Muscle layer of duodenum (tissue), 2 donors: ENCODE measurements around the gene GPAT3.

Experiments used
- H3K27ac ChIP-seq: one replicate; pipeline ENCODE4 v1.7.0; 2013; ENCODE audit warnings: mild to moderate bottlenecking, low read length
- H3K27me3 ChIP-seq: one replicate; pipeline ENCODE4 v1.7.0; 2013; ENCODE audit warnings: low read depth, mild to moderate bottlenecking, control low read depth, low read length
- H3K36me3 ChIP-seq, 2 donors: one replicate each; pipeline ENCODE4 v1.7.0; 2013; ENCODE audit warnings: low read length in 2 of 2, control low read depth in 1 of 2, mild to moderate bottlenecking in 1 of 2; ENCODE audit not compliant: insufficient read depth in 2 of 2, control insufficient read depth in 1 of 2
- H3K4me1 ChIP-seq, 2 donors: one replicate each; pipeline ENCODE4 v1.7.0; 2013; ENCODE audit warnings: low read length in 2 of 2, mild to moderate bottlenecking in 2 of 2, control low read depth in 1 of 2, moderate library complexity in 1 of 2; ENCODE audit not compliant: insufficient read depth in 2 of 2, control insufficient read depth in 1 of 2
- H3K4me3 ChIP-seq, 2 donors: one replicate each; pipeline ENCODE4 v1.7.0; 2013; ENCODE audit warnings: low read length in 2 of 2, low read depth in 1 of 2, mild to moderate bottlenecking in 1 of 2
- H3K9me3 ChIP-seq, 2 donors: one replicate each; pipeline ENCODE4 v1.7.0; 2013; ENCODE audit warnings: low read length in 2 of 2, control low read depth in 1 of 2, mild to moderate bottlenecking in 1 of 2; ENCODE audit not compliant: control insufficient read depth in 1 of 2
- donor health status: healthy.

The GPAT3 gene

DNA sequence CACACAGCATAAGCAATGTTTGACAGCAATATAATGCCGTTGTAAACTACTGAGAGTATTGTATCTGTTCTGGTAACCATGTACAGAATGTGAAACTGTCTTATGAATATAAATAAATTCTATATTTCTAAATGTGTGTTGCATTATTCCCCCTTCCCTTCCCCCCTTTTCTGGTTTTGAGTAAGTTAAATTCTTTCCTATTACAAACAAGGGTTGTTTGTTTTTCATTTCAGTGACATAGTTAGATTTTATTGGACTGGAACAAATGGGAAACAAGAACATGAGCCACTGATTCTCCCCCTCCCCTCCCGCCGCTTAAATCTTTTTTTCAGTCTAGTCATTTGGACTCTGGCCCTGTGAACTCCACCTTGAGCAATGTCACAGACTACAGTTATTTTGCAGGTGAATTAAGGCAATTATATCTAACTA, 69.8 kb downstream of the GPAT3 start:
- Histone ChIP-seq H3K9me3 (no peaks in the 10 kb centered on the region), H3K4me1 (no peaks in the 10 kb centered on the region), H3K27me3 (no peaks in the 10 kb centered on the region), H3K27ac (no peak overlapping the region), H3K36me3 (no peaks in the 10 kb centered on the region), H3K4me3 (no peak overlapping the region)

DNA sequence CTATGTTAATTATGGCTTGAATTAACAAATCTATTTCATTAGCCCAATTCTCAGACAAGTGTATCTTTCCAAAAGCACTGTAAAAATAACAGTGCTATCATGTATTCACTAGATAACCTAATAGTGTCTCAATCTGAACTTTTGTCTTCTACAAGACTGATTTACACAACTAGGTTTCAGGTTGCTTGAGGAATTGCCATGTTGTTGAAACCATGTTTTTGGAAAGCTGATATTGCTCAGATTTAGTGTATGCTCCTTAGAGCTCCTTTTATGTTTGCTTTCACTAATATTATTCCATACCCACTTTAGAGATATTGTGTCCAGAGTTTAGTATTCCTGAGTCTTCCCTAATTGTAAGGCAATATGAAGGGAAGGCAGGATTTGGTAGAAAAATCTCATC, 70.6 kb downstream of the GPAT3 start:
- Histone ChIP-seq H3K27me3 (no peaks in the 10 kb centered on the region), H3K9me3 (no peaks in the 10 kb centered on the region), H3K4me3 (no peak overlapping the region), H3K36me3 (no peaks in the 10 kb centered on the region), H3K27ac (no peak overlapping the region), H3K4me1 (no peaks in the 10 kb centered on the region)

DNA sequence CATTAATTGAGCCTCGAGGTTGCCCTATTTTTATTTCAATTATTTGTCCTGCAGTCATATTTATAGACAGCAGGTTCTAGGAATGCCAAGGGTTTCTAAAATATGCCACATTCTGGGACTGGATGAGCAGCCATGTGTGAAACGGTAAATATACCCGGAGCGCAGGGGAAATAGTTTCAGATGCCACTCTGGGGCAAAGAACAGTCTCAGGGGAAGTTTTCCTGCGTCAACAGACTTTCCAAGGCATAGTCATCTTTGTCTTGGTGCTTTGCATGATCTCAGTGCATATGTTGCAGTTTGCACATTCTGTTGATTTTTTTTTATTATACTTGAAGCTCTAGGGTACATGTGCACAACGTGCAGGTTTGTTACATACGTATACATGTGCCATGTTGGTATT, 71.0 kb downstream of the GPAT3 start:
- Histone ChIP-seq H3K9me3 (no peaks in the 10 kb centered on the region), H3K36me3 (no peaks in the 10 kb centered on the region), H3K4me3 (no peak overlapping the region), H3K27me3 (no peaks in the 10 kb centered on the region), H3K4me1 (no peaks in the 10 kb centered on the region), H3K27ac (no peak overlapping the region)

DNA sequence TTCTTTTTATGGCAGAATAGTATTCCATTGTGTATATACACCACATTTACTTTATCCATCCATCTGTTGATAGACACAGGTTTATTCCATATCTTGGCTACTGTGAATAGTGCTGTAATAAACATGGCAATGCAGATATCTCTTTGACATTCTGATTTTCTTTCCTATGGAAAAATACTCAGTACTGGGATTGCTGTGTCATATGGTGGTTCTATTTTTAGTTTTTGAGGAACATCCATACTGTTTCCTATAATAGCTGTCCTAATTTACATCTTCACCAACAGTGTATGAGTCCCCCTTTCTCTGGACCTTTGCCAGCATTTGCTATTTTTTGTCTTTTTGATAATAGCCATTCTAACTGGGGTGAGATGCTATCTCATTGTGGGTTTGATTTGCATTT, 73.5 kb downstream of the GPAT3 start:
- Histone ChIP-seq H3K27ac (no peak overlapping the region), H3K27me3 (no peaks in the 10 kb centered on the region), H3K4me1 (no peaks in the 10 kb centered on the region), H3K36me3 (no peaks in the 10 kb centered on the region), H3K4me3 (no peak overlapping the region), H3K9me3 (peaks cover 9 to 18% of the 10 kb centered on the region in 2 donors)

DNA sequence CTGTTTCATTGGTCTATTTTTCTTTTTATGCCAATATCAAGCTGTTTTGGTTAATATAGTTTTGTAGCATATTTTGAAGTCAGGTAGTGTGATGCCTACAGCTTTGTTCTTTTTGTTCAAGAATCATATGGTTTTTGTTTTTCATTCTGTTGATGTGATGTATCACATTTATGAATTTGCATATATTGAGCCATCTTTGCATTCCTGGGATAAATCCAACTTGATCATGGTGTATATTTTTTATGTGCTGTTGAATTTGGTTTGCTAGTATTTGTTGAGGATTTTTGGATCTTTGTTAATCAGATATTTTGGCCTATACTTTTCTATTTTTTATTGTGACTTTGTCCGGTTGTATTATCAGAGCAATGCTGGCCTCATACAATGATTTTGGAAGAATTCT, 74.8 kb downstream of the GPAT3 start:
- no peaks in the 10 kb centered on the region for H3K4me1 ChIP-seq
- no peaks in the 10 kb centered on the region for H3K36me3 ChIP-seq
- no peak overlapping the region for H3K4me3 ChIP-seq
- H3K27ac ChIP-seq: no peak overlapping the region
- no peaks in the 10 kb centered on the region for H3K27me3 ChIP-seq
- H3K9me3 ChIP-seq: peaks cover 9 to 23% of the 10 kb centered on the region in 2 donors

DNA sequence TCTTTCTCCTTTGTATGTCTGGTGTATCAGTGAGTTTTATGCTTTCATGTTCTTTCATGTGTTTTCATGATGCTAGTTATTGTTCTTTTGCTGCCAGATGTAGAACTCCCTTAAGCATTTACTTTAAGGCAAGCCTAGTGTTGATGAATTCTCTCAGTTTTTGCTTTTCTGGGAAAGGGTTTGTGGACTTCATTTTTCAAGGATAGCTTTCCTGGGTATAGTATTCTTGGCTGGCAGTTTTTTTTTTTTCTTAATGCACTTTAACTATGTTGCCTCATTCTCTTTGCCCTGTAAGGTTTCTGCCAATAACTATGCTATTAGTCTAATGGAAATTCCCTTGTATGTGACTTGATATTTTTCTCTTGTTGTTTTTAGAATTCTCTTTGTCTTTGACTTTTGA, 77.1 kb downstream of the GPAT3 start:
- peaks cover 0 to under 1% of the 10 kb centered on the region in 2 donors for H3K4me1 ChIP-seq
- H3K9me3 ChIP-seq: peaks cover 9 to 23% of the 10 kb centered on the region in 2 donors
- no peaks in the 10 kb centered on the region for H3K27me3 ChIP-seq
- H3K4me3 ChIP-seq: no peak overlapping the region
- no peaks in the 10 kb centered on the region for H3K36me3 ChIP-seq
- no peak overlapping the region for H3K27ac ChIP-seq

DNA sequence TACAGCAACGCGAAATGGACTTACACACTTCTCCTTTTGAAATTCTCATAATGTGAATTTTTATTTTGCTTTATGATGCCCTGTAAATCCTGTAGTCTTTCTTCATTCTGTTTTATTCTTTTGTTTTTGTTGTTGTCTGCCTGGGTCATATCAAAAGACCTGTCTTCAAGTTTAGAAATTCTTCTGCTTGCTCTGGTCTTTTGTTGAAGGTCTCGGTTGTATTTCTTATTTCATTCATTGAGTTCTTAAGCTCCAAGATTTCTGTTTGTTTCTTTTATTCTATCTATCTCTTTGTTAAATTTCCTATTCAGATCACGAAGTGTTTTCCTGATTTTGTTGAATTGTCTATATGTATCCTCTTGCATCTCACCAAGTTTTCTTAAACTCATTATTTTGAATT, 78.1 kb downstream of the GPAT3 start:
- Histone ChIP-seq H3K4me1 (peaks cover 4 to 6% of the 10 kb centered on the region in 2 donors), H3K27me3 (no peaks in the 10 kb centered on the region), H3K9me3 (peaks cover 9 to 23% of the 10 kb centered on the region in 2 donors), H3K27ac (no peak overlapping the region), H3K4me3 (no peak overlapping the region), H3K36me3 (no peaks in the 10 kb centered on the region)

DNA sequence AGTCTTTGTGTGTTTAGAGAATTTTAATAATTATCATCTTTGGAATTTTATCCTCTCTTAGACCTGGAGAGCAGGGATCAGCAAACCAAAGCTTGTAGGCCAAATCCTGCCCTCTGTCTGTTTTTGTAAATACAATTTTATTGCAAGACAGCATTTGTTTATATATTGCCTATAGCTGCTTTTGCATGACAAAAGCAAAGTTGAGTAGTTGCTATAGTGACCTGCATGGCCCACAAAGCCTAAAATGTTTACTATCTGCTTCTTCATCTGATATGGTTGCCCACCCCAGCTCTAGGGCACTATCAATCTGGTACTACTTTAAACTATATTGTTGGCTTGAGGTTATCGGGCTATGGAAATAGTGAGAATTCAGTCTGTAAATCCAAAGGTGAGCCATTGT, 80.3 kb downstream of the GPAT3 start:
- Histone ChIP-seq H3K36me3 (no peaks in the 10 kb centered on the region), H3K4me1 (peaks cover 12 to 14% of the 10 kb centered on the region in 2 donors)

DNA sequence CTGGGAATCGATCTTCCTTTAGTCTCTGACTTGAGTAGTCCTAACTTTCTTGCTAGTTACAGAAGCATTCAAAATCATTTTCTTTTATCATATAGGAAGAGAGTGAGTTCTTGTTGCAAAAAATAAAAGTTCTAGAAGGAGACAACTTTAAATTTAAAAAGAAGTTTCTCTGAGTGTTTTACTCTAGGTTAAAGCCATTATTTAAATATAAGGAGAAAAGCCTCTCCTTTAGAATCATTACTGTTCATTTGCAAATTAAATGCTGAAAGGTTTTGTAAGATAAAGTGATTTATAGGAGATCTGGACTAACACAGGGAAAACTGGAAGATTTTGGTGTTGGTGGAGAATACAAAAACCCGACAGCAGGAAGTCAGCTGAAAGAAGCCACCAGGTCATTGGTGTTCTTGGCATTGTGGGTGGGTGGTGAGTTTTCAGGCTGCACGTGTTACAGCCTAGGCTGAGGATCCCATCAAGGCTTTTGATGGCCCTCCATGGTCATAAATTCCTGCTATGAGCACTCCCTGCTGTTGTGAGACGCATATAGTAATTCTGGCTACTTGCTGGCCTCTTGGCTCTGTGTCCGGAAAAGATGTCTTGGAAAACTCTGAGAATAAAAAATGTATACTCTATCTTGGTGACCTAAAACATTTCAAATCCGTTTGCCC, 81.6 kb downstream of the GPAT3 start:
- H3K36me3 ChIP-seq: no peaks in the 10 kb centered on the region
- no peak overlapping the region for H3K27ac ChIP-seq
- no peaks in the 10 kb centered on the region for H3K27me3 ChIP-seq
- peaks cover 12 to 14% of the 10 kb centered on the region in 2 donors for H3K4me1 ChIP-seq
- H3K4me3 ChIP-seq: no peak overlapping the region
- peaks cover 9 to 22% of the 10 kb centered on the region in 2 donors for H3K9me3 ChIP-seq

More for the DNA sequence above, 80.3 kb downstream of the GPAT3 start:
- Histone ChIP-seq H3K27me3 (no peaks in the 10 kb centered on the region), H3K4me3 (no peak overlapping the region), H3K9me3 (peaks cover 9 to 25% of the 10 kb centered on the region in 2 donors), H3K27ac (no peak overlapping the region)

DNA sequence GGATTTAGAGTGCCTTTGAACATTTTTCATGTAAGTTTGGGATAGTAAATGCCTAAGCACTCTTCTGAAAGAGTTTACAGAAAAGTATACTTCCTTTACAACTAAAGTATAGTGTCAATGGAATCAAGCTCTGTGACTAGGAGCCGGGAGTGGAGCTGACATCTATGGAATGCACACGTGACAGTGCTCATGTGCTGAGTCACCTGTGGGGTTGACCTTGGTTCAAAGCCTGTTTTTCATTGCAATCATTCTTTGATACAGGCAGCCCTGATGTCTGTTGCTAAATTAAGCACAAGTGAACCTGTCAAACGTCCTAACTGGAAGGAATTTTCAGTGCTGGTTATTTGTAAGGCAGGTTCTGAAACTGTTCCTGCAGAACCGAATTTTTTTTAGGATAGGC, 82.5 kb downstream of the GPAT3 start:
- H3K27me3 ChIP-seq: no peaks in the 10 kb centered on the region
- H3K9me3 ChIP-seq: peaks cover 2 to 19% of the 10 kb centered on the region in 2 donors
- H3K36me3 ChIP-seq: no peaks in the 10 kb centered on the region
- peaks cover 12 to 14% of the 10 kb centered on the region in 2 donors for H3K4me1 ChIP-seq
- H3K27ac ChIP-seq: no peak overlapping the region
- H3K4me3 ChIP-seq: no peak overlapping the region

DNA sequence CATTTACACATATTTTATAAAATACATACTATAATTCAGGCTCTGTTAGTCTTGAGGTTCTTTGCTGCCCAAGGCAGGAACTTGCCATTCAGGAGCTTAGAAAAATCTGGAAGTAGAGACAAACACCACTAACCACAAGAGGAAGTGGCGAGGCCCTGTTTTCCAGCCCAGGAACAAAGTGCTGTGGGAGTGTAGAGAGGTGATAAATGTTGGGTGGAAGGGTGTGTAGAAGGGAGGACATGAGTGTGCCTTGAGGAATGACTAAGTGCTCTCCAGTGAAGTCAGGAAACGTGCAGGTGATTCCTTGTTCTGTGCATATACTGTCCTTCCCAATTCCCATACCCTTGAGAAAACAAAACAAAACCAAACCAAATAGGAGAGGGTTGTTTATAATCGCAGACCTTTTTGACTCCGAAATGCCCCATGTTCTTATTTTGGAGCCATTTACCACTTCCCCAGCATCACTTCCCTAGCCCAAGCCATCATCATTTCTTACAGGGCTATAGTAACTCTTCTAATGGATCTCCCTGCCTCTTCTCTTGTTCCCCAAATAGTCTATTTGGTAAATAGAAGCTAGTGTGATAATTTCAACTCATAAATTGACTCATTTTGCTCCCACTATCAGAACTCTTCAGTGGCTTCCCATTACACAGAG, 83.2 kb downstream of the GPAT3 start:
- Histone ChIP-seq H3K4me3 (no peak overlapping the region), H3K36me3 (no peaks in the 10 kb centered on the region), H3K4me1 (peaks cover 12 to 14% of the 10 kb centered on the region in 2 donors), H3K27ac (no peak overlapping the region), H3K9me3 (peaks cover 0 to 14% of the 10 kb centered on the region in 2 donors), H3K27me3 (no peaks in the 10 kb centered on the region)
